Calu3 (cell line): ENCODE results near the gene DHX16. TPM values are rescaled to one million over a fixed set of nuclear protein-coding genes. Genes with fewer than 3 reads are reported as not detected.
"Not testable (repeated sequence)": the region's sequence is repeated elsewhere in the genome, so short reads cannot be mapped to it uniquely, and the experiment has no call there.

ENCODE experiments used
- BruUV-seq: library from RNA; stranded (reverse); fragments of 400-500 nt; replicated peaks from 2 replicates; lab custom pipeline; 2021; lab: Mats Ljungman, UMichigan
- CTCF ChIA-PET: fragments of 300-600 bp; sonication (Branson Sonifier 250); formaldehyde crosslinking; loops from one replicate; lab custom pipeline; 2022; ENCODE audit warnings: antibody characterized with exemption; lab: Charles Lee
- DNase-seq: peaks from one replicate; pipeline ENCODE4 v3.0.0; 2022
- H3K27ac Mint-ChIP-seq: one replicate; pipeline ENCODE4 v1.8.0; 2022; ENCODE audit warnings: mixed read lengths; ENCODE audit not compliant: unreplicated experiment
- H3K27me3 Mint-ChIP-seq: one replicate; pipeline ENCODE4 v1.8.0; 2022; ENCODE audit warnings: mixed read lengths; ENCODE audit not compliant: unreplicated experiment
- H3K36me3 Mint-ChIP-seq: one replicate; pipeline ENCODE4 v1.8.0; 2022; ENCODE audit warnings: mild to moderate bottlenecking, moderate library complexity, mixed read lengths; ENCODE audit not compliant: insufficient read depth, unreplicated experiment
- H3K4me1 Mint-ChIP-seq: one replicate; pipeline ENCODE4 v1.8.0; 2022; ENCODE audit warnings: mild to moderate bottlenecking, low read depth, mixed read lengths; ENCODE audit not compliant: unreplicated experiment
- H3K4me3 Mint-ChIP-seq: one replicate; pipeline ENCODE4 v1.8.0; 2022; ENCODE audit warnings: mild to moderate bottlenecking, low read depth, moderate library complexity, mixed read lengths; ENCODE audit not compliant: unreplicated experiment
- H3K9me3 Mint-ChIP-seq: one replicate; pipeline ENCODE4 v1.8.0; 2022; ENCODE audit warnings: low read depth, mixed read lengths; ENCODE audit not compliant: unreplicated experiment
- intact Hi-C: fragments of 100-400 bp; cut with micrococcal nuclease; formaldehyde crosslinking; loops from one replicate; pipeline ENCODE4 v1.10.0; 2022; ENCODE audit not compliant: unreplicated experiment
- total RNA-seq: library from RNA; stranded (reverse); gene quantifications from 2 replicates; pipeline ENCODE4 v1.2.3, GENCODE V29; 2022
- TF ChIP-seq, protein P1 (sequence below): fragments of 200-600 bp; IDR thresholded peaks from one replicate; pipeline ENCODE4 v1.8.0; 2022; ENCODE audit warnings: antibody characterized with exemption; ENCODE audit not compliant: unreplicated experiment

The DHX16 gene
- total RNA-seq, 1 experiment from 2014 or later, result 55.6 TPM

DNA sequence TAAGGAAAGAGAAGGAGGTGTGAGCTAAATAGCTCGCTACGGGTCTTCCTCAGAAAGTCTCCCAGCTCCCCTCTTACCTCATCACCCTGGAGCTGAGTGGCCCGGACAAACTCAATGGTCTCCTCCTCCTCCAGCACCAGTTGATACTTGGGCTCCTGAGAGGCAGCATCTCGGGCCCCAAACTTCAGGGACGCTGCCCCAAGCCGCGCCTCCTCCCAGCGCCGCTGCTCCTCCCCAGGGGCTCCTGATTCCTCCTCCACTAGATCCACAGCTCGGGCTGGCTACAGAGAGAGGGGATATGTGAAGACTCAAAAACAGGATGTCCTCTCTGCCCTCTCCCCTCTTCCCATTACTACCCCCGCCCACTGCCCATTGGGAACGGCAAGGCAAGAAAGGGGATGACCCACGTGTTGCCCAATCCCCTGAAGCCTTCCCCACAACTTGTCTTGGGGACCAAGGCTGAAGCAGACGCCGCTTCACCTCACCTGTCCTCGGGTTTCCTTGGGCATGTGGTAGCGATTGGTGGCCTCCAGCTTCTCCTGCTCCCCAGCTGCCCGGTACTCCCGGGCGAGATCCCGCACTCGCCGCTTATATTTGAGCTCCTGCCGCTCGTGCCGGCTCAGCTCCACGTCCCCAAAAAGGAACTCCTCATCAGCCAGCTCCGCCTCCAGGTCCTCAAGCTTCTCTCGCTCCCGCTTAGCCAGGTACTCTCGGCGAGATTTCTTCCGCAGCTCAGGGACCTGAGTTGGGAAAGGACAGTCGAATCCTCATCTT, 7.6 kb downstream of the DHX16 start:
- Mint-ChIP-seq H3K9me3 (no peaks in the 10 kb centered on the region), H3K36me3 (peaks cover 89% of the 10 kb centered on the region), H3K4me3 (no peak overlapping the region), H3K27ac (no peak overlapping the region), H3K4me1 (peaks cover 3% of the 10 kb centered on the region), H3K27me3 (no peaks in the 10 kb centered on the region)
- intact Hi-C loops, result no loop called here
- DNase-seq, result no peak
- TF ChIP-seq, protein P1, sequence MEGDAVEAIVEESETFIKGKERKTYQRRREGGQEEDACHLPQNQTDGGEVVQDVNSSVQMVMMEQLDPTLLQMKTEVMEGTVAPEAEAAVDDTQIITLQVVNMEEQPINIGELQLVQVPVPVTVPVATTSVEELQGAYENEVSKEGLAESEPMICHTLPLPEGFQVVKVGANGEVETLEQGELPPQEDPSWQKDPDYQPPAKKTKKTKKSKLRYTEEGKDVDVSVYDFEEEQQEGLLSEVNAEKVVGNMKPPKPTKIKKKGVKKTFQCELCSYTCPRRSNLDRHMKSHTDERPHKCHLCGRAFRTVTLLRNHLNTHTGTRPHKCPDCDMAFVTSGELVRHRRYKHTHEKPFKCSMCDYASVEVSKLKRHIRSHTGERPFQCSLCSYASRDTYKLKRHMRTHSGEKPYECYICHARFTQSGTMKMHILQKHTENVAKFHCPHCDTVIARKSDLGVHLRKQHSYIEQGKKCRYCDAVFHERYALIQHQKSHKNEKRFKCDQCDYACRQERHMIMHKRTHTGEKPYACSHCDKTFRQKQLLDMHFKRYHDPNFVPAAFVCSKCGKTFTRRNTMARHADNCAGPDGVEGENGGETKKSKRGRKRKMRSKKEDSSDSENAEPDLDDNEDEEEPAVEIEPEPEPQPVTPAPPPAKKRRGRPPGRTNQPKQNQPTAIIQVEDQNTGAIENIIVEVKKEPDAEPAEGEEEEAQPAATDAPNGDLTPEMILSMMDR, result no peak
- CTCF ChIA-PET, result interaction anchor here (0.5 to 0.7 kb wide), 2 partner anchors 45 to 69 kb away, joined by 3 to 6 read pairs; no protein-coding TSS in a partner anchor
- BruUV-seq, result no TSS peak

DNA sequence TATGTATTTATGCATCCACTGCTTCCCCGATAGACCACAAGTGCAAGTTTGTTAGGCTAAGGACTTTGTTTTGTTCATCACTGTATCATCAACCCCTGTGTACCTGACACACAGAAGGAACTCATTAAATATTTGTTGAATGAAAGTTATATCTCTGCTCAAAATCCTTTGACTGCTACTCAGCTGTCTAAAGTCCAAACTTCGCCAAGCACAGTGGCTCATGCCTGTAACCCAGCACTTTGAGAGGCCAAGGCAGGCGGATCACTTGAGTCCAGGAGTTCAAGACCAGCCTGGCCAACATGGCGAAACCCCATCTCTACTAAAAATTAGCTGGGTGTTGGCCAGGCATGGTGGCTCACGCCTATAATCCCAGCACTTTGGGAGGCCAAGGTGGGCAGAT, 14.9 kb downstream of the DHX16 start:
- H3K27ac Mint-ChIP-seq, CTCF ChIA-PET, H3K9me3 Mint-ChIP-seq, H3K4me1 Mint-ChIP-seq, intact Hi-C loops, DNase-seq, BruUV-seq, H3K4me3 Mint-ChIP-seq, H3K27me3 Mint-ChIP-seq: not testable (repeated sequence)
- H3K36me3 Mint-ChIP-seq, result peaks cover 90% of the 10 kb centered on the region

DNA sequence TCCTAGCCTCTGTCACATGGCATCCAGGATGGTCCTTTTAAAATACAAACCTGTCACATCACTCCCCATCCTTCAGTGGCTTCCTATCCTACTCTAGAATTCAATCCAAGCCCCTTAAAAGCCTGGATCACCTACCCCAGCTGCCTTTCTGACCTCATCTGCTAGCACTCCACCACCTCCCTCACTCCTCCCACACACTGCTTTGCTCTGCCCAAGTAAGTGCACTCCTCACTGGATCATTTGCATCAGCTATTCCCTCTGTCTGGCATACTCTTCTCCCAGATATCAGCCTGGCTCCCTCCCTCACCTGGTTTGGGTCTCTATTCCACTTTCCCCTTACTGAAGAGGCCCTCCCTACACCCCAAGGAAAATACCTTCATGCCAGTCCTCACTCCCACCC, 15.4 kb downstream of the DHX16 start:
- Mint-ChIP-seq H3K27ac (no peak overlapping the region), H3K4me1 (no peaks in the 10 kb centered on the region), H3K4me3 (no peak overlapping the region), H3K9me3 (no peaks in the 10 kb centered on the region), H3K36me3 (peaks cover 90% of the 10 kb centered on the region), H3K27me3 (no peaks in the 10 kb centered on the region)
- DNase-seq, result no peak
- TF ChIP-seq, protein P1, result no peak
- intact Hi-C loops, result no loop called here
- no TSS peak for BruUV-seq
- CTCF ChIA-PET, result interaction anchor here (0.7 kb wide), 1 partner anchor 9 kb away, joined by 6 read pairs; no protein-coding TSS in a partner anchor

DNA sequence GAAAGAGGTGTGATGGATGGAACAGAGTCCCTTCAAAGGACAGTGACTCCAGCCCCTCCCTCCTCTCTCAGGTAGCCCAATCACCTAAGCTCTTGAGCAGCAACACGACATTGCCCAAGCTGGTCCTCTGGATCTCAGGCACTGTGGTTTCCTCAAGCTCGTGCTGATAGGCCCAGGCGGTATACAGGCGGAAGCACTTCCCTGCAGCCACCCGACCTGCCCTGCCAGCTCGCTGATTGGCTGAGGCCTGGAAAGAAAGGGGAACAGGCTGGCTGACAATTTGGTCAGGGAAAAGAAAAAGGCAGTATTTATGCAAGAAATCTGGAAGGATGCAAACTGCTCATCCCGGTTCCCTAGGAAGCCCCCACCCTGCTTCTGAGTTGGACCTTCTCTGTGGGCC, 16.3 kb downstream of the DHX16 start:
- Mint-ChIP-seq H3K36me3 (peaks cover 90% of the 10 kb centered on the region), H3K4me3 (no peak overlapping the region), H3K27me3 (no peaks in the 10 kb centered on the region), H3K27ac (no peak overlapping the region), H3K9me3 (no peaks in the 10 kb centered on the region), H3K4me1 (no peaks in the 10 kb centered on the region)
- TF ChIP-seq, protein P1, result no peak
- CTCF ChIA-PET, result no interaction called here
- intact Hi-C loops, result no loop called here
- no peak for DNase-seq
- no TSS peak for BruUV-seq

DNA sequence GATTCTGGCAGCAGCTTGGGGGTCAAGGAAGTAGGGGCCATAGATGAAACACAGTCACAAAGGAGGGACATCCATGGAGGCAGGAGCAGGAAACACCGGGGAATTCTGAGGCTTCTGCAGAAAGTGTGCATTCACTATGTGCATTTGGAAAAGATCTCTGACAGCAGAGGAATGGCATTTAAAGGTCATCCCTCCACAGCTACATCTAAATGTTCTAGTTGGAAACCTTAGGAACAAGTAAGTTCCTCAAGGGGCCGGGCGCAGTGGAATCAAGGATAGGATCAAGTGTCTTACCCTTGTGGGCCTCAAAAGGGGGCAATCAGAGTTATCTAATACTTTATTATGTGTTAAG, 17.1 kb downstream of the DHX16 start:
- Mint-ChIP-seq H3K27ac (no peak overlapping the region), H3K36me3 (peaks cover 91% of the 10 kb centered on the region), H3K9me3 (no peaks in the 10 kb centered on the region), H3K4me1 (no peaks in the 10 kb centered on the region), H3K4me3 (no peak overlapping the region), H3K27me3 (no peaks in the 10 kb centered on the region)
- CTCF ChIA-PET, result no interaction called here
- TF ChIP-seq, protein P1, result no peak
- intact Hi-C loops, result no loop called here
- BruUV-seq, result no TSS peak
- no peak for DNase-seq
